GM12801 (cell line): ENCODE results near the gene HEMK1.

Experiments
- CTCF ChIP-seq: IDR thresholded peaks from one replicate; pipeline ENCODE4 v1.5.1; 2011; ENCODE audit warnings: control low read depth; ENCODE audit not compliant: insufficient read length; ENCODE audit errors: extremely low read depth

Gene HEMK1

DNA sequence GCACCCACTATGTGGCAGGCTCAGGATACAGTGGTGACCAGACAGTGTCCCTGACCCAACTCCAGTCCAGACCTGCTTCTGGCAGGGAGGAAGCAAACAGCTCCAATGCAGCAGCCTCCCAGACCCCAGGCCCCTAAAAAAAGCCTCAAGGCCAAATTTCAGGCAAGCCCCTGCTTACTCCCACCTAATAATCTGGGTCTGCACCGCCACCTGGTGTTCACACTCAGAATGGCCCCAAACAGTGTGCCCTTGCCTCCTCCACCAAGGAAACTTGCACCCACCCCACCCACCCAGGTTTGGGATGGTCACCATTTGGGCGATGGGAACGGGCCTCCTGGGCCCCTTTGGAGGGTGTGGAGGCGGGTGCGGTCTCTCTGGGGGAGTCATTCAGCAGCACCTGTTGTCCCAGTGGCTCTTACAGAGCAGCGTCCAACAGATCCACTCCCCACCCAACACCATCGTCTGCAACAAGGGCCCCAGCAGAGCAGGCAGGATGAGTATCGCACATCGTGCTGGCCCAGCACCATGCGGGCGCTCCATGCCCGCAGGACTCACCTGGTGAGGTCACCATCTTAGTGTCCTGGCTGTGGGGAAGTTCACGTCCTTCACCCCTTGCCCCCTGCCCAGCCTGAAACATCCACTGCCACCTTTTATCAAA, 19.1 kb upstream of the HEMK1 start:
- peak; percentile 17 for TF ChIP-seq CTCF

GRCh38 chr3:50551054-50551659, 18.2 kb upstream of the HEMK1 start:
- no peak for TF ChIP-seq CTCF

DNA sequence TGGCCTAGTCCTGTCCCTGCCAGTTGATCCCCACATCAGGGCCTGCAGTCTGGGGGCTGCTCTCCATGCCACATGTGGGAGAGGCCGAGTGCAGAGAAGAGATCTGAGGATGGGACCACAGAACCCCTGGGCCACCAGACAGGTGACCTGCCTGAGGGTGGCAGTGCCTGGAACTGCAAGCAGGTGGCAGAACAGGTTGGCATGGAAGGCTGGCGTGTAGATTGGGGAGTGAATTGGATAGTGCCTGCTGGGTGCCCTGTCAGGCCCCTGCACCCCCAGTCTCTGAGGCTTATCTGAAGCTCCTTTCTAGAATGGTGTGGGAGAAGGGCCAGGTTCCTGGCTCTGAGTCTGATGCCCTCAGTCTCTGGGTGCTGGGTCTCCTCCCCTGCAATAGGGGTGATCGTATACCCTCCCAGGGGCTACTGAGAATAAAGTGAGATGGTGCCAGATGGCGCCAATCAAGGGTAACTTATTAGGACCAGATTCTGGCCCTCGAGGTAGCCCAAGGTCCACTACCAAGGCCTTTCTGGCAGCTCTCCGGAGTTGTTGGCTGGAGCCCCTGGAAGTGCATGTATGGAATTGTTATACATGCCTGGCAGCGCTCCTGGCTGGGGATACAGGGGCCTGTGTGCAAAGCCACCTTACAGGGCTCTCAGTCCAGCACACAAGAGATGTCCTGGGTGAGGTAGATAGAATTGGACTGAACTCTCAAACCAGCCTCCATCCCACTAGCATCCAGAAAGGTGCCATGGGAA, 17.5 kb upstream of the HEMK1 start:
- TF ChIP-seq CTCF = no peak

DNA sequence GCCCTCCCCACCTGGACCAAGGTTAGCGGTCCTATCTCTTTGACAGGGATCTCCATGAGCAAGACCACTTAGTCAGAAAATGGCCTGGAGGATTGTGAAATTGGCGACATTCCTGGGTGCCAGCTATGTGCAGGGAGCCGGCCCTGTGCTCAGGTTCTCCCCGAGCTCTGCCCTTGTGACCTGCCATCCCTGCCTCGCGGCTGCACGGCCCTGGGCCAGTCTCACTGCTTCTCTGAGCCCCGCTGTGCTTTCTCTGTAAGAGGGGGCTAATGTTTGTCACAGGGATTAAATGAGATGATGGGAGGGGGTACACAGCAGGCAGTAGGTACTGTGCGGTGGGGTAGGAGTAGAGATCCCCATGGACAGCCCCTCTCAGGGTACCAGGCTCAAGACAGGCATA, 16.7 kb upstream of the HEMK1 start:
- no peak for TF ChIP-seq CTCF

DNA sequence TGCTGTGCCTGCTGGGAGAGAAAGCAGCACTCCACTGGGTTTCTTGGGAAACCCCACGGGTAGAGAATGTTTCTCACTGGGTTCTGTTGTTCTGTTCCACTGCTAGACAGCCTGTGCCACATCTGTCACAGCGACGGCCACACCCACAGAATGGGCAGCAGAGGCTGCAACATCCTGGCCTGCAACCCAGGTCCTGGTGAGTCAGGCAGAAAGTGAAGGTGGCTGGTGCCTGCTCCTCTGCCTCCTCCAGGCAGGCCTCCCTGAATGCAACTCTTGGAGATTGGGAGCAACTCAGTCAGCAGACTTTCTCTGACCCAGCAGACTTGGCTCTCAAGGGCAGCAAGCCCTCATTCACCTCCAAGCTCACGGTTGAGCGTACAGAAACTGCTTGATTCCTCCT, 14.8 kb upstream of the HEMK1 start:
- no peak for TF ChIP-seq CTCF

DNA sequence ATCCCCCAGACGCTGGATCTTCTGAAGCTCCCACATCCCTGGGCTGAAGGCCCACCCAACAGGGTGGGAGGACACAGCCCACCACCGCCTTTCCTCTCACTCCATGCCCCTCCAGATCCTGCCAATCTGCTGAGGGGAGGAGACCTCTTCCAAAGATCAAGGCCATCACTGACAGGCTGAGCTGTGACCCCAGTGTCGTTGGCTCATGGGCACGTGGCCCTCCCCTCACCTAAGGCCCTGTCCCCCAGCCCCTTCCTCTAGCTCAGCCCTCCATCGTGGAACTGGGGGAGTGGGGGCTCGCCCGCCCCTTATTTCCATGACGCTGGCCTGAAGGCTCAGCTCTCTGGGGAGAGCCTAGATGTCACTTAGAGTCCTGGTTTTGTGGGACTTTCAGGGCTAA, 12.2 kb upstream of the HEMK1 start:
- TF ChIP-seq CTCF = no peak

- no peak for TF ChIP-seq CTCF
Observed at GRCh38 chr3:50557915-50558314, 11.4 kb upstream of the HEMK1 start.
